HepG2 (cell line): ENCODE measurements around the gene NMNAT1. TPM values are rescaled to one million over a fixed set of nuclear protein-coding genes. Genes with fewer than 3 reads are reported as not detected.

Source experiments
- GLI4 ChIP-seq: sonication (generic); formaldehyde crosslinking; IDR thresholded peaks from 2 replicates; pipeline ENCODE4 v1.5.1; 2020; ENCODE audit warnings: missing genetic modification reagents, mild to moderate bottlenecking, moderate library complexity, borderline replicate concordance
- GTF3A ChIP-seq: sonication (generic); formaldehyde crosslinking; conservative IDR thresholded peaks from 2 replicates; pipeline ENCODE4 v1.4.0; 2020; ENCODE audit warnings: mild to moderate bottlenecking, missing genetic modification reagents
- HNRNPK ChIP-seq: fragments of 200-400 bp; formaldehyde crosslinking; IDR thresholded peaks from 2 replicates; pipeline ENCODE4 v1.6.1; 2018; ENCODE audit warnings: low read length, low read depth, moderate library complexity, mild to moderate bottlenecking; ENCODE audit not compliant: poor library complexity, severe bottlenecking
- IRF9 ChIP-seq: sonication (generic); formaldehyde crosslinking; IDR thresholded peaks from 2 replicates; pipeline ENCODE4 v1.8.0; 2022; ENCODE audit warnings: missing genetic modification reagents, mild to moderate bottlenecking, borderline replicate concordance
- MED1 ChIP-seq: sonication (generic); formaldehyde crosslinking; IDR thresholded peaks from 2 replicates; pipeline ENCODE4 v1.4.0; 2020; ENCODE audit warnings: missing genetic modification reagents
- NR2C2 ChIP-seq: sonication (generic); formaldehyde crosslinking; IDR thresholded peaks from 2 replicates; pipeline ENCODE4 v1.4.0; 2020; ENCODE audit warnings: missing genetic modification reagents, mild to moderate bottlenecking, moderate library complexity, borderline replicate concordance
- NR3C1 ChIP-seq: sonication (generic); formaldehyde crosslinking; IDR thresholded peaks from 2 replicates; pipeline ENCODE4 v1.4.0; 2020; ENCODE audit warnings: missing genetic modification reagents
- TOE1 ChIP-seq: sonication (generic); formaldehyde crosslinking; IDR thresholded peaks from 2 replicates; pipeline ENCODE4 v1.4.0; 2020; ENCODE audit warnings: mild to moderate bottlenecking, missing genetic modification reagents
- ZBTB10 ChIP-seq: sonication (generic); formaldehyde crosslinking; IDR thresholded peaks from 2 replicates; pipeline ENCODE4 v1.4.0; 2020; ENCODE audit warnings: missing genetic modification reagents, borderline replicate concordance
- ZBTB37 ChIP-seq: sonication (generic); formaldehyde crosslinking; IDR thresholded peaks from 2 replicates; pipeline ENCODE4 v1.4.0; 2020; ENCODE audit warnings: mild to moderate bottlenecking, missing genetic modification reagents
- ZFP36L1 ChIP-seq: sonication (generic); formaldehyde crosslinking; IDR thresholded peaks from 2 replicates; pipeline ENCODE4 v1.8.0; 2022; ENCODE audit warnings: mild to moderate bottlenecking, missing genetic modification reagents, moderate library complexity
- ZNF292 ChIP-seq: sonication (generic); formaldehyde crosslinking; IDR thresholded peaks from 2 replicates; pipeline ENCODE4 v1.8.1; 2022; ENCODE audit warnings: mild to moderate bottlenecking, low read depth, missing genetic modification reagents, borderline replicate concordance
- ZNF446 ChIP-seq: sonication (generic); formaldehyde crosslinking; IDR thresholded peaks from 2 replicates; pipeline ENCODE4 v1.5.0; 2020; ENCODE audit warnings: mild to moderate bottlenecking, missing genetic modification reagents
- ZNF558 ChIP-seq: sonication (generic); formaldehyde crosslinking; IDR thresholded peaks from 2 replicates; pipeline ENCODE4 v1.9.0; 2022; ENCODE audit warnings: mild to moderate bottlenecking, missing genetic modification reagents, borderline replicate concordance
- ZNF589 ChIP-seq: sonication (generic); formaldehyde crosslinking; conservative IDR thresholded peaks from 2 replicates; pipeline ENCODE4 v1.8.0; 2022; ENCODE audit warnings: mild to moderate bottlenecking, moderate library complexity, missing genetic modification reagents
- ZSCAN25 ChIP-seq: sonication (generic); formaldehyde crosslinking; IDR thresholded peaks from 2 replicates; pipeline ENCODE4 v1.8.0; 2022; ENCODE audit warnings: mild to moderate bottlenecking, missing genetic modification reagents
- polyA plus RNA-seq, 8 experiments: library from polyadenylated mRNA; depleted of rRNA in 3 of 8; stranded (reverse) in 7 of 8; unstranded in 1 of 8; fragments of >200 nt; fragmentation: Illumina TruSeq in 4 of 8; extraction: Trizol in 4 of 8; gene quantifications; 2 replicates each; pipeline versions ENCODE4 v1.2.1 to v1.2.3, GENCODE V29; 2011 to 2016; ENCODE audit warnings: low read depth in 4 of 8, missing spikeins in 1 of 8, mixed read lengths in 1 of 8; ENCODE audit not compliant: insufficient read depth in 1 of 8
- total RNA-seq, 5 experiments: library from RNA; depleted of rRNA; stranded (reverse); fragments of >200 nt; fragmentation: Illumina TruSeq; extraction: Trizol; gene quantifications; 2 replicates each; pipeline ENCODE4 v1.2.3, GENCODE V29; 2016; ENCODE audit warnings: low read depth in 1 of 5

NMNAT1 gene
- total and polyA plus RNA-seq, 2 of the 13 experiments (the other 11 are each of a cell fraction or from before 2014, with no cell fraction given): 5.6 to 12.2 TPM

DNA sequence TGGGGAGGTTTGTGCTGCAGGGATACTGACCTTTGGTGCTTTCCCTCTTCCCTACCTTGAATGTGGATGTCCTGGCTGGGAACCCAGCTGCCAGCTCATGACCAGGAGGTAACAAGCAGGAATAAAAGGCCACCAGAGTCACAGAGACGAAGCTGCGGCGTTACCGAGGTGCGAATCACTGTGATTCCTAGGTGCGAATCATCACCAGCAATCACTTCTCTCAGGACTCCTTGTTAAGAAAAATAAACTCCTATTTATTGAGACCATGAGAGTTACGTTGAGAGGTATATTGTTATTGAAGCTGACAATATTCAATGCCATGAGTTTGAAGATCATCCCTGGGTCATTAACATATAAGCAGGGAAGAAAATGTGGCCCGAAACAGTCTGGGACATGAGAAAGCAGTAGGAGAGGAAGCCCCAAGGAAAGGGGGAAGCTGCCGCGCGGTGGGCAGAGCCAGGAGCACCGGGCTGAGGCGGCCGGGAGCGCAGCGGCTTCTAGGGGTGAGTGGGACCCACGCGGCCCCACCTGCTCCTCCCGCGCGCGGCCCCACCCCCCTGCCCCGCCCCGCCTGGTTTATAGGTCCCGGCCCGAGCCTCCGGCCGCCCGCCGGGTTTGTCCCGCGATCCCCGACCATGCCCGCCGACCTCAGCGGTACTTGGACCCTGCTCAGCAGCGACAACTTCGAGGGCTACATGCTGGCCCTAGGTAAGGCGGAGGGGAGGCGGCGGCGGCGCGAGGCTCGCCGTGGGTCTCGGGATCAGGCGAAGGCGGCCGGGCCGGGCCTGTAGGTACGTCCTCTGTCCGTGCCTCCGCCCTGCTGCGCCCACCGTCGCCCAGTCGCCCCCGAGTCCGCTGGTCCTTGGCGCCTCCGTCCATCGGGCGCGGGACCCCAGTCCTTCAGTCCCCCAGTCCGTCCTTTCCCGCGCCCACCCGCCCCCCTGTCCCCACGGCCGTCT, 53.6 kb downstream of the NMNAT1 start, which contains the start of gene RBP7 (continued):
- TF ChIP-seq ZBTB10 (CRISPR knock-in tag) (no peak), ZFP36L1 (CRISPR knock-in tag) (no peak), TOE1 (no peak), MED1 (no peak), NR2C2 (0 out of 2 replicates have a peak, but pooled peaks have one; percentile 21), GLI4 (CRISPR knock-in tag) (no peak), ZNF292 (no peak), GTF3A (CRISPR knock-in tag) (no peak), ZNF589 (CRISPR knock-in tag) (no peak), ZNF446 (CRISPR knock-in tag) (no peak), IRF9 (CRISPR knock-in tag) (no peak), HNRNPK (peak; percentile 49), ZBTB37 (no peak), ZSCAN25 (CRISPR knock-in tag) (no peak), NR3C1 (no peak), ZNF558 (CRISPR knock-in tag) (no peak)
